Peyer's patch (tissue), 4 donors: ENCODE measurements around the gene PAIP1. TPM values are rescaled to one million over a fixed set of nuclear protein-coding genes. Genes with fewer than 3 reads are reported as not detected.

Source experiments
- DNase-seq, 3 donors: peaks; one replicate each; pipeline ENCODE4 v3.0.0-alpha.2; 2017 to 2019
- H3K27ac ChIP-seq, 4 donors: fragments of 200-600 bp; sonication (generic); one replicate each; pipeline ENCODE4 v1.5.1; 2016 to 2019
- H3K27me3 ChIP-seq, 2 donors: fragments of 200-600 bp; sonication (generic); one replicate each; pipeline ENCODE4 v1.5.1; 2019
- H3K36me3 ChIP-seq, 3 donors: fragments of 200-600 bp; sonication (generic); one replicate each; pipeline ENCODE4 v1.5.1; 2016 to 2019
- H3K4me1 ChIP-seq, 4 donors: fragments of 200-600 bp; sonication (generic); one replicate each; pipeline ENCODE4 v1.5.1; 2016 to 2019
- H3K4me3 ChIP-seq, 4 donors: fragments of 200-600 bp; sonication (generic); 1 replicate in 3 of 4; 2 replicates in 1 of 4; pipeline ENCODE4 v1.5.1; 2016 to 2019; ENCODE audit warnings: mild to moderate bottlenecking in 1 of 4
- H3K9me3 ChIP-seq, 4 donors: fragments of 200-600 bp; sonication (generic); one replicate each; pipeline ENCODE4 v1.5.1; 2016 to 2019; ENCODE audit warnings: mild to moderate bottlenecking in 1 of 4
- CTCF ChIP-seq, 6 experiments: fragments of 450-650 bp in 4 of 6; fragments of 200-600 bp in 2 of 6; sonication (generic) in 1 of 6; IDR thresholded peaks; one replicate each; pipeline ENCODE4 v1.5.1; 2017 to 2019; ENCODE audit warnings: antibody characterized with exemption in 6 of 6, mild to moderate bottlenecking in 3 of 6, moderate library complexity in 1 of 6
- POLR2A ChIP-seq, 2 donors: fragments of 450-650 bp; IDR thresholded peaks; one replicate each; pipeline ENCODE4 v1.5.1; 2017; ENCODE audit warnings: antibody characterized with exemption in 2 of 2, mild to moderate bottlenecking in 2 of 2, moderate library complexity in 2 of 2
- total RNA-seq, 4 donors: library from RNA; depleted of rRNA; stranded (reverse); fragments of >200 nt; gene quantifications; one replicate each; pipeline ENCODE4 v1.1.0, GENCODE V29; 2016

Gene PAIP1
- total RNA-seq, 4 donors from 2014 or later = 45.9 to 61.1 (median 48.9) TPM

GRCh38 chr5:43573058-43573457, 16.2 kb upstream of the PAIP1 start:
- H3K27me3 ChIP-seq = no peaks in the 10 kb centered on the region
- H3K9me3 ChIP-seq = no peaks in the 10 kb centered on the region
- no peak overlapping the region for H3K27ac ChIP-seq
- no peaks in the 10 kb centered on the region for H3K4me1 ChIP-seq
- no peak for DNase-seq
- peaks cover 0 to 3% (median 0%) of the 10 kb centered on the region in 3 donors for H3K36me3 ChIP-seq
- TF ChIP-seq POLR2A (IDR thresholded peaks at IDR 0.05) = no peak
- no peak for TF ChIP-seq CTCF (IDR thresholded peaks at IDR 0.05)
- H3K4me3 ChIP-seq = no peak overlapping the region

DNA sequence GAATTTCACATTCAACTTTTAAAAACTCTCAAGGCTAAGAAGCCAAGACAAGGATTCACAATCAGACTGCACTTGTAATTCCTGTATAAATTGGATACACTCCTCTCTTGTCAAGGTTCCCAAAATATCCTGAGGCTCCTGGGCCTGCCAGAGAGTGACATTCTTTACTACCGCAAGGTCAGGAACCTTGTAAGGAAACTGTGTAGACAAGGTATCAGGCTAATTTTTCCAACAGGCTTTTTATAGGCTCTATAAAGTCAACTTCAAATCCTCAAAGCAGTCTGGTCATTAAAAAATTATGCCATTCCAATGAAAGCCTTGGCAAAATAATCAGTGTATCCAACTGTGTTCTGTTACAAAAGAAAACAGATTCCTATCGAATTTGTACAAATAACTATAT, 15.5 kb upstream of the PAIP1 start:
- Histone ChIP-seq H3K9me3 (no peaks in the 10 kb centered on the region), H3K4me3 (no peak overlapping the region), H3K4me1 (no peaks in the 10 kb centered on the region), H3K27ac (peak overlapping the region in 1 of 4 donors; percentile 37), H3K27me3 (no peaks in the 10 kb centered on the region), H3K36me3 (peaks cover 0 to 3% (median 0%) of the 10 kb centered on the region in 3 donors)
- DNase-seq = no peak
- no peak for TF ChIP-seq CTCF (IDR thresholded peaks at IDR 0.05)
- no peak for TF ChIP-seq POLR2A (IDR thresholded peaks at IDR 0.05)

DNA sequence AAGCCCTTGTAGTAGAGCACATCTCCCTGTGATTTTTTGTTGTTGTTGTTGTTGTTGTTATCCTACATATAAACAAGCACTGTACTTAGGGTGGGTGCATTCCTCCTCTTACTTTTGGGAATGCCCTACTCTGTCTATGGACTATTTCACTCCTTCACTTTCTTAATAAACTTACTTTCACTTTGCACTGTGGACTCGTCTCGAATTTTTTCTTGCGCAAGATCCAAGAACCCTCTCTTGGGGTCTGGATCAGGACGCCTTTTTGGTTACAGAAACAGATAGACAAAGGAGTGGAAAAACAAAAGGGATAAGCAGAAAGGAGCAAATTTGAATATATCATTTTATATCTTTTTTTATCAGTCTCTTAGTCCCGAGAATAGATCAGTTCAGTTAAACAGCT, 14.4 kb upstream of the PAIP1 start:
- H3K4me1 ChIP-seq = no peaks in the 10 kb centered on the region
- peaks cover 0 to 3% (median 0%) of the 10 kb centered on the region in 3 donors for H3K36me3 ChIP-seq
- no peaks in the 10 kb centered on the region for H3K27me3 ChIP-seq
- H3K9me3 ChIP-seq = no peaks in the 10 kb centered on the region
- DNase-seq = no peak
- H3K4me3 ChIP-seq = peak overlapping the region in 1 of 4 donors; percentile 14
- H3K27ac ChIP-seq = peak overlapping the region in 1 of 4 donors; percentile 37
- no peak for TF ChIP-seq CTCF (IDR thresholded peaks at IDR 0.05)
- TF ChIP-seq POLR2A (IDR thresholded peaks at IDR 0.05) = no peak

DNA sequence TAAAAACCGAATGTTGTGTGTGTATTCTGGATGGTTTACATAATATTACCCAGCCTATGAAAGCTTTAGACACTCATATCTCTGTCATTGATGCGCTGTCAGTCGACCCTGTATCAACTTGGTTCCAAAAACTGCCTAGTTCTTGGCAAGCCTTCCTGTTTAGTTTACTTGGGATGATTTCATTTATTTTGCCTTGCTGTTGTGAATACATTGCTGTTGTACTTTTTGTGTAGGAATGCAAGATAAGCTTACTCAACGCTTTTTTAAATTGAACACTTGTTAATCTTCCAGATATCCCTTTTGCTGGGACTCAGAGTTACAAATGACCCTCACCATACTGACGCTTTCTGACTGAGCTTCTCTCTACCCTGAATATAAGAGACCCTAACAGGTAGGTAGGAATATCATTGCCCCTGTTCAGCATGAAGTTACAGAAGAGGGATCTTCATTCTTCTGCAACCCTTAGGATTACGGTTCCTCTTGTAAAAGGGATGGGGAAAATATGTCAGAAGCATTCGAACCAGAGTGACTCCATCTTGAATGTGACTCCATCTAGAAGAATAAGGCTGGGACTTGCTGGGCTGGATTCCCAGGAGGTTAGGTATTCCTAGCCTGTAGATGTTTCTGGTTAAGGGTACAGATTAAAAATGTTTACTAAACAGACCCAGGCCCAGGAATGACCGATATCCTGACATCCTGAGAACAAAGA, 13.7 kb upstream of the PAIP1 start:
- peaks cover 0 to 1% (median 0%) of the 10 kb centered on the region in 3 donors for H3K36me3 ChIP-seq
- no peak overlapping the region for H3K4me3 ChIP-seq
- peak overlapping the region in 1 of 4 donors; percentile 37 for H3K27ac ChIP-seq

DNA sequence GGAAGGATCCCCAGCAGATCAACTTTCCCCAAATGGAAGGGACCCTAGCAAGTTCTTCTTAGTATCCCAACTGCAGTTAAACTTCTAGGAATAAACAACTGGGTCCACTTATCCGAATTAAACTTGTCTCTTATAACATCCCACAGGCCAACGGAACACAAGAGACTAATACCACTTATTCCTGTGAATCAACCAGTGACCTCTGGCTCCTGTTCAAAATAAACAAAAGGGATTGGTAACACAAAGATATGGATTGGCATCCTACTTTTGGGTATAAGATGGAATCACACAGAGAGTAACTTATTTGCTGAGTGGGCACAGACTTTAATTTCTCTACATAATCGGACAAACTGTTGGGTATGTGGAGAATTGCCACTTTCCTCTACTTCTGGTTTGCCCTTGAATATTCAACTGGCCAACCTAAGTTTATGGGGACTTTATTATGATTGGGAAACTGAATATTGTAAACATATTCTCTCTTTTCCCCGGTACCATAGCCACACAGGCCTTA, 12.4 kb upstream of the PAIP1 start:
- H3K27me3 ChIP-seq = no peaks in the 10 kb centered on the region
- no peaks in the 10 kb centered on the region for H3K9me3 ChIP-seq
- H3K4me3 ChIP-seq = no peak overlapping the region
- H3K27ac ChIP-seq = no peak overlapping the region
- no peak for DNase-seq
- no peaks in the 10 kb centered on the region for H3K4me1 ChIP-seq
- no peak for TF ChIP-seq CTCF (IDR thresholded peaks at IDR 0.05)
- no peak for TF ChIP-seq POLR2A (IDR thresholded peaks at IDR 0.05)
- H3K36me3 ChIP-seq = no peaks in the 10 kb centered on the region

More for the DNA sequence above, 13.7 kb upstream of the PAIP1 start:
- H3K4me1 ChIP-seq = no peaks in the 10 kb centered on the region
- no peak for TF ChIP-seq POLR2A (IDR thresholded peaks at IDR 0.05)
- no peak for TF ChIP-seq CTCF (IDR thresholded peaks at IDR 0.05)
- no peak for DNase-seq
- no peaks in the 10 kb centered on the region for H3K27me3 ChIP-seq
- H3K9me3 ChIP-seq = no peaks in the 10 kb centered on the region
